OCI-LY3 (cell line): ENCODE data around the gene ANKRD45.
"Not testable (repeated sequence)": the region's sequence is repeated elsewhere in the genome, so short reads cannot be mapped to it uniquely, and the experiment has no call there.

Source experiments
- EZH2phosphoT487 ChIP-seq: fragments of 200-600 bp; shearing (Covaris generic); IDR thresholded peaks from 2 replicates; pipeline ENCODE4 v1.6.1; 2018; ENCODE audit warnings: antibody characterized with exemption, mixed run types, low read depth
- TF ChIP-seq, protein P1 (sequence below): fragments of 200-600, 300-600 bp; sonication (generic); IDR thresholded peaks from 2 replicates; pipeline ENCODE4 v1.5.1; 2014; ENCODE audit warnings: antibody characterized with exemption, low read length, low read depth

GRCh38 chr1:173680152-173680551, 10.5 kb upstream of the ANKRD45 start:
- TF ChIP-seq, protein P1, sequence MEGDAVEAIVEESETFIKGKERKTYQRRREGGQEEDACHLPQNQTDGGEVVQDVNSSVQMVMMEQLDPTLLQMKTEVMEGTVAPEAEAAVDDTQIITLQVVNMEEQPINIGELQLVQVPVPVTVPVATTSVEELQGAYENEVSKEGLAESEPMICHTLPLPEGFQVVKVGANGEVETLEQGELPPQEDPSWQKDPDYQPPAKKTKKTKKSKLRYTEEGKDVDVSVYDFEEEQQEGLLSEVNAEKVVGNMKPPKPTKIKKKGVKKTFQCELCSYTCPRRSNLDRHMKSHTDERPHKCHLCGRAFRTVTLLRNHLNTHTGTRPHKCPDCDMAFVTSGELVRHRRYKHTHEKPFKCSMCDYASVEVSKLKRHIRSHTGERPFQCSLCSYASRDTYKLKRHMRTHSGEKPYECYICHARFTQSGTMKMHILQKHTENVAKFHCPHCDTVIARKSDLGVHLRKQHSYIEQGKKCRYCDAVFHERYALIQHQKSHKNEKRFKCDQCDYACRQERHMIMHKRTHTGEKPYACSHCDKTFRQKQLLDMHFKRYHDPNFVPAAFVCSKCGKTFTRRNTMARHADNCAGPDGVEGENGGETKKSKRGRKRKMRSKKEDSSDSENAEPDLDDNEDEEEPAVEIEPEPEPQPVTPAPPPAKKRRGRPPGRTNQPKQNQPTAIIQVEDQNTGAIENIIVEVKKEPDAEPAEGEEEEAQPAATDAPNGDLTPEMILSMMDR: not testable (repeated sequence)
- not testable (repeated sequence) for TF ChIP-seq EZH2phosphoT487
